Neural progenitor cell (in vitro differentiated cells): ENCODE measurements around the gene KRTAP12-1. TPM values are rescaled to one million over a fixed set of nuclear protein-coding genes. Genes with fewer than 3 reads are reported as not detected.
A peak's percentile ranks its signal among the peaks of the same experiment; 100 is the strongest.

Experiments used
- DNase-seq: peaks from one replicate; pipeline ENCODE4 v3.0.0-alpha.2; 2016; ENCODE audit warnings: low spot score
- H2AFZ ChIP-seq: fragments of 200-600 bp; sonication (generic); replicated peaks from 2 replicates; pipeline ENCODE4 v1.6.1; 2016; ENCODE audit warnings: antibody characterized with exemption
- H3F3A ChIP-seq: fragments of 200-600 bp; sonication (generic); 2 replicates; pipeline ENCODE4 v1.6.1; 2016; ENCODE audit warnings: antibody characterized with exemption, low read depth
- H3K27ac ChIP-seq: fragments of 200-600 bp; sonication (generic); 2 replicates; pipeline ENCODE4 v1.5.1; 2016; ENCODE audit warnings: mild to moderate bottlenecking
- H3K27me3 ChIP-seq: fragments of 200-600 bp; sonication (generic); 2 replicates; pipeline ENCODE4 v1.6.1; 2016; ENCODE audit warnings: mild to moderate bottlenecking, moderate library complexity
- H3K36me3 ChIP-seq: fragments of 200-600 bp; sonication (generic); 2 replicates; pipeline ENCODE4 v1.5.1; 2016
- H3K4me1 ChIP-seq: fragments of 200-600 bp; sonication (generic); 2 replicates; pipeline ENCODE4 v1.6.1; 2016; ENCODE audit warnings: mixed run types
- H3K4me2 ChIP-seq: fragments of 200-600 bp; sonication (generic); 2 replicates; pipeline ENCODE4 v1.6.1; 2016
- H3K4me3 ChIP-seq: fragments of 200-600 bp; sonication (generic); 2 replicates; pipeline ENCODE4 v1.5.1; 2016
- H3K79me2 ChIP-seq: fragments of 200-600 bp; sonication (generic); 2 replicates; pipeline ENCODE4 v1.6.1; 2016; ENCODE audit warnings: low read depth
- H3K9ac ChIP-seq: fragments of 200-600 bp; sonication (generic); 2 replicates; pipeline ENCODE4 v1.6.1; 2016
- H3K9me3 ChIP-seq: fragments of 200-600 bp; sonication (generic); 2 replicates; pipeline ENCODE4 v1.5.1; 2016; ENCODE audit warnings: low read depth
- H4K20me1 ChIP-seq: fragments of 200-600 bp; sonication (generic); 2 replicates; pipeline ENCODE4 v1.6.1; 2016; ENCODE audit warnings: low read depth
- H3K27ac Mint-ChIP-seq: 3 replicates; pipeline ENCODE4 v1.8.0; 2021; ENCODE audit warnings: mixed read lengths
- H3K27me3 Mint-ChIP-seq: 2 replicates; pipeline ENCODE4 v1.8.0; 2022; ENCODE audit warnings: low read depth, mild to moderate bottlenecking, inconsistent platforms, moderate library complexity, mixed read lengths; ENCODE audit not compliant: insufficient read depth
- H3K36me3 Mint-ChIP-seq: 3 replicates; pipeline ENCODE4 v1.8.0; 2021; ENCODE audit warnings: mixed read lengths
- H3K4me1 Mint-ChIP-seq: 3 replicates; pipeline ENCODE4 v1.8.0; 2021; ENCODE audit warnings: mixed read lengths
- H3K4me3 Mint-ChIP-seq: 3 replicates; pipeline ENCODE4 v1.8.0; 2021; ENCODE audit warnings: mild to moderate bottlenecking, moderate library complexity, mixed read lengths
- H3K9me3 Mint-ChIP-seq: 3 replicates; pipeline ENCODE4 v1.8.0; 2020; ENCODE audit warnings: mixed read lengths
- CTCF ChIP-seq: fragments of 200-600 bp; sonication (generic); IDR thresholded peaks from 2 replicates; pipeline ENCODE4 v1.5.1; 2017; ENCODE audit warnings: antibody characterized with exemption, mild to moderate bottlenecking
- EZH2 ChIP-seq: fragments of 200-600 bp; sonication (generic); IDR thresholded peaks from 2 replicates; pipeline ENCODE4 v1.6.1; 2017; ENCODE audit warnings: antibody characterized with exemption, mild to moderate bottlenecking, moderate library complexity
- EZH2phosphoT487 ChIP-seq: fragments of 200-600 bp; sonication (generic); IDR thresholded peaks from 2 replicates; pipeline ENCODE4 v1.6.1; 2017; ENCODE audit warnings: antibody characterized with exemption
- total RNA-seq: library from RNA; depleted of rRNA; stranded (reverse); fragments of >200 nt; gene quantifications from 2 replicates; pipeline ENCODE4 v1.2.3, GENCODE V29; 2015; ENCODE audit warnings: low replicate concordance

Gene KRTAP12-1
- total RNA-seq, 1 donor from 2014 or later, result not detected

GRCh38 chr21:44714905-44715304 is 32.9 kb upstream of the KRTAP12-1 start:
- H3K27me3 ChIP-seq, result peaks cover 51% of the 10 kb centered on the region
- H3K79me2 ChIP-seq, result no peaks in the 10 kb centered on the region
- peaks cover 12% of the 10 kb centered on the region for H3F3A ChIP-seq
- H3K4me3 ChIP-seq, result no peak overlapping the region
- Mint-ChIP-seq H3K27me3 (peaks cover 50% of the 10 kb centered on the region), H3K9me3 (no peaks in the 10 kb centered on the region), H3K4me1 (peaks cover 15% of the 10 kb centered on the region), H3K27ac (no peak overlapping the region), H3K36me3 (no peaks in the 10 kb centered on the region), H3K4me3 (no peak overlapping the region)
- no peaks in the 10 kb centered on the region for H3K9me3 ChIP-seq
- no peak overlapping the region for H2AFZ ChIP-seq
- TF ChIP-seq EZH2phosphoT487 (no peak), CTCF (no peak), EZH2 (no peak)
- no peak for DNase-seq
- H3K9ac ChIP-seq, result no peak overlapping the region
- no peaks in the 10 kb centered on the region for H3K36me3 ChIP-seq
- no peak overlapping the region for H3K27ac ChIP-seq
- H4K20me1 ChIP-seq, result peaks cover 26% of the 10 kb centered on the region
- peak overlapping the region; percentile 8 for H3K4me2 ChIP-seq
- peaks cover 43% of the 10 kb centered on the region for H3K4me1 ChIP-seq

GRCh38 chr21:44713846-44714245 is 31.9 kb upstream of the KRTAP12-1 start:
- H3K27ac ChIP-seq, result no peak overlapping the region
- no peak overlapping the region for H3K9ac ChIP-seq
- H3K4me3 ChIP-seq, result no peak overlapping the region
- Mint-ChIP-seq H3K4me3 (no peak overlapping the region), H3K9me3 (no peaks in the 10 kb centered on the region), H3K4me1 (peaks cover 22% of the 10 kb centered on the region), H3K27ac (no peak overlapping the region), H3K36me3 (no peaks in the 10 kb centered on the region), H3K27me3 (peaks cover 60% of the 10 kb centered on the region)
- peaks cover 28% of the 10 kb centered on the region for H4K20me1 ChIP-seq
- H2AFZ ChIP-seq, result no peak overlapping the region
- no peaks in the 10 kb centered on the region for H3K79me2 ChIP-seq
- H3K9me3 ChIP-seq, result no peaks in the 10 kb centered on the region
- H3K27me3 ChIP-seq, result peaks cover 61% of the 10 kb centered on the region
- TF ChIP-seq EZH2 (no peak), CTCF (no peak), EZH2phosphoT487 (no peak)
- peaks cover 53% of the 10 kb centered on the region for H3K4me1 ChIP-seq
- H3F3A ChIP-seq, result peaks cover 12% of the 10 kb centered on the region
- no peak for DNase-seq
- H3K36me3 ChIP-seq, result no peaks in the 10 kb centered on the region
- H3K4me2 ChIP-seq, result no peak overlapping the region

- H3K36me3 Mint-ChIP-seq, result no peaks in the 10 kb centered on the region
- Histone ChIP-seq H3K4me1 (peaks cover 55% of the 10 kb centered on the region), H3K4me2 (no peak overlapping the region), H3K27me3 (peaks cover 69% of the 10 kb centered on the region), H4K20me1 (peaks cover 34% of the 10 kb centered on the region), H3K27ac (no peak overlapping the region), H3K9ac (no peak overlapping the region), H3K9me3 (no peaks in the 10 kb centered on the region), H2AFZ (no peak overlapping the region), H3K36me3 (no peaks in the 10 kb centered on the region), H3K4me3 (no peak overlapping the region), H3F3A (peaks cover 16% of the 10 kb centered on the region), H3K79me2 (no peaks in the 10 kb centered on the region)
- H3K4me3 Mint-ChIP-seq, result no peak overlapping the region
- DNase-seq, result no peak
- no peaks in the 10 kb centered on the region for H3K9me3 Mint-ChIP-seq
- TF ChIP-seq EZH2 (no peak), CTCF (no peak), EZH2phosphoT487 (no peak)
- peaks cover 59% of the 10 kb centered on the region for H3K27me3 Mint-ChIP-seq
- H3K27ac Mint-ChIP-seq, result no peak overlapping the region
- H3K4me1 Mint-ChIP-seq, result peaks cover 25% of the 10 kb centered on the region
Measured at GRCh38 chr21:44713130-44713529, 31.2 kb upstream of the KRTAP12-1 start.
